NCI-H748 (cell line): ENCODE results near the gene XRCC3.
"Not testable (repeated sequence)": the region's sequence is repeated elsewhere in the genome, so short reads cannot be mapped to it uniquely, and the experiment has no call there.

ENCODE experiments used
- DNase-seq: peaks from one replicate; lab custom pipeline; 2025; ENCODE audit not compliant: unreplicated experiment; lab: John Stamatoyannopoulos, UW

The XRCC3 gene

DNA sequence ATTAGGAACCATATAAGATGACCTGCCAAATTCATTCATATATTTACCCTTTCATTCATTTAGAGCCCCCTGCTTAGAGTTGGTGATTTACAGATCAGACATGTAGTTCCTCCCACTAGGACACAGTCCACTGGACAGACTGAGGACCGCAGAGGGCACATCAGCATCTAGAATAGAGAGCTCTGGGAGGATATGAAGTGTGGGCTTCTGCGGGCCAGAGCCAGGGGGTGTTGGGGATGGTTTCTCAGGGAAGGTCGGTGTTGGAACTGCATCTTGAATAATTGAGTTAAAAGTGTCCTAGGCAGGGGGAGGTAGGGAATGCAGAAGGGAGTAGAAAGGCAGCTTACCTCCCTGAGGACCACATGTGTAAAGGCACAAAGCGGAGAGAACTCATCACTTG lies 43.3 kb downstream of the XRCC3 start:
- DNase-seq = no peak

DNA sequence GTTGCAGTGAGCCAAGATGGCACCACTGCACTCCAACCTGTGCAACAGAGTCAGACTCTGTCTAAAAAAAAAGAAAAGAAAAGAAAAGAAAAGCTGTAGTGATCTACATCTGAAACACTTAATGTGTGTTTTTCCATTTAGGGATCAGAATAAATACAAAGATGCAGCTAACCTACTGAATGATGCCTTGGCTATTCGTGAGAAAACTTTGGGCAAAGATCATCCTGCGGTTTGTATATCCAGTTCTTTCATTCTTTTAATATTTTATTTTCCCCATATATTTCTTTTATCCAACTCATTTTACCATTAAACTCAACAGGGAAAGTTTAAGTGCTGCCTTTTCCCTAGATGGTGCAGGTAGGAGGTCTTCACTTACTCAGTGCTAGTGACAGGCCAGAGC lies 45.9 kb downstream of the XRCC3 start:
- no peak for DNase-seq

DNA sequence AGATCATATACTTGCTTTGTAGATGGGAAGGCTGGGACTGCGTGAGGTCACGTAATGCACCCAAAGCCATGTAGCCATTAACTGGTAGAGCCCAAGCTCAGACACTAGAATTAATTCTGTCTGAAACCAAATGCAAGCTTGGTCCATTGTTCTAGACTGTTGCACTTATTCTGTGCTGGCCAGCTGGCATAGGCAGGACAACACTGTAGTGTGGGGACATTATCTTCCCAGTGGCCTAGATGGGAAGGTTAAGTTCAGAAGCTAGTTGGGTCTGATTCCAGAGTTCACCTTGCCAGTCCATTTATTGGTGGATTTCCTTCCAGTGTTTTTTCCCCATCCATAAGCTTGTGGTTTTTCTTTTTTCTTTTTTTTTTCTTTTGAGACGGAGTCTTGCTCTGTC lies 47.1 kb downstream of the XRCC3 start:
- DNase-seq = no peak

DNA sequence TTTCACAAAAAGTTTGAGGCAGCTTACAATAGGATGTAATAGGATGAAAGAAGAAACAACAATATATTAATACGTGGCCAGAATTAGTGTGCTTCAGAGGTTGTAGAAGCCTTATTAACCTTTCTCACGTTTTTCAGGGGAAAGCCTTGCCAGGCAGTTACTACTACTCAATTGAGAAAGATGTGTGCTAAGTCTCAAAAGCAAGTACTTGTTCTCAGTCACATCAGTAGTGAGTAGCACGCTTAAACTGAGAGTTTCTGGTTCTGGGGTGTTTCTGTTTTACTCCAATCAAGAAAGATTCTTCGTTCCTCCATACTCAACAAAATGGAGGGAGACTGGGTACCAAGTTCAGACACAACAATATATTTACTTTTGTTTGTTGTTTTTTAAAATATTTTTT lies 47.6 kb downstream of the XRCC3 start:
- no peak for DNase-seq

DNA sequence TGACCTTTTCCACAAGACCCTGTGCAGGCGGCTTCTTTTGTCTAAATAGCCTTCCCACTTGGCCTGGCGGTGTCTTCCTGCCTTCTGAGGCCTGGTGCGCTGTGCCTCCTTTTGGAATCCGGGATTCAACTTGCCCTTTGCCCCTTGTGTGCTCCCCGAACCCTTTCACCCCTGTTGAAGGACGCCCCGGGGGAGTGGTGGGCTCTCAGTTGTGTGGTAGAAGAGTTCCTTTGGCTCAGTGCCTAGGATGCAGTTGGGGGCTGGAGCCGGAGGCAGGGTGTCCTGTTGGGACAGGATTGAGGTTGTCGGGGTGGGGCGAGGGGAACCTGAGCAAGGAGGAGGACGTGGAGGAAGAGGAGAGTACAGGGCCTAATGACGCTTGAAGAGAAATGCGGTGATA lies 51.7 kb downstream of the XRCC3 start:
- no peak for DNase-seq

DNA sequence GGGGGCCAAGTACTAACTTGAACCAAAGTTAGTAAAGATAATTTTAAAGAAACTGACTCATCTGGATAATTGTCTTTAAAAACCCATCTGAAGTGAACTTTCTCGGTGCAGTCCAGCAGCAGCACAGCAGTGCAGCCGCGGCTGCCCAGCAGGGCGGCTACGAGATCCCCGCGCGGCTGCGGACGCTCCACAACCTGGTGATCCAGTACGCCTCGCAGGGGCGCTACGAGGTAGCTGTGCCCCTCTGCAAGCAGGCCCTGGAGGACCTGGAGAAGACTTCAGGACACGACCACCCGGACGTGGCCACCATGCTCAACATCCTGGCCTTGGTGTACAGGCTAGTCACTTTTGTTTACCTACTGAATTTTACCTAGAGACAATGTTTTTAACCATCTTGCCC lies 52.7 kb downstream of the XRCC3 start:
- DNase-seq = no peak

DNA sequence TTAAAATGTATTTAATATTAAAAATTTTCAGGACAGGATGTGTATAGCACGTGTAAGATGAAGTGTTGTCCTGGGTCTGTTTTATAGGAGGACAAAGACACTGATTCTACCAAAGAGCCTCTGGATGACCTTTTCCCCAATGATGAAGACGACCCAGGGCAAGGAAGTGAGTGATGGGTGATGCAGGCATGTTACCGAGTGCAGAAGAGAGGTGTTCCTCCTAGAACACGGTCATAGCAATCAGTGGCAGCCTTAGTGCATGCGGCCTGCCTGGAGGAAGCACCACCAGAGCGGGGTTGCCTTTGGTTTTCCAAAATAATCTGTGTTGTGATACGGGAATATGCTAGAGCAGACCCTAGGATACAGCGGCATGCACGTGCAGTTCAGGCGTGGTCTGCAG lies 53.2 kb downstream of the XRCC3 start:
- DNase-seq = no peak

DNA sequence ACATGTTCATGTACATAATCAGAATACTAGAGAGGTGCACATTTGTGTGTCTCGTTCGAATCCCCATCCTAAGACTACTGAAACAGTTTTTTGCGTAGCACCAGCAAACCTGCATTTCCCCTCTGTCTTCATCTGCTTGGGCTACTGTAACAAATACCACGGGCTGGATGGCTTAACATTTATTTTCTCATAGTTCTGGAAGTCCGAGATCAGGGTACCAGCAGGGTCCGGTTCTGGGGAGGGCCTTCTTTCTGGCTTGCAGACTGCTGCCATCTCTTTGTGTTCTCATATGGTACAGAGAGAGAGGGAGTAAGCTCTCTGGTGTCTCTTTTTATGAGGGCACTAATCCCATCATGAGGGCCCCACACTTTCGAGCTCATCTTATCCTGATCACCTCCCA lies 55.6 kb downstream of the XRCC3 start:
- no peak for DNase-seq

DNA sequence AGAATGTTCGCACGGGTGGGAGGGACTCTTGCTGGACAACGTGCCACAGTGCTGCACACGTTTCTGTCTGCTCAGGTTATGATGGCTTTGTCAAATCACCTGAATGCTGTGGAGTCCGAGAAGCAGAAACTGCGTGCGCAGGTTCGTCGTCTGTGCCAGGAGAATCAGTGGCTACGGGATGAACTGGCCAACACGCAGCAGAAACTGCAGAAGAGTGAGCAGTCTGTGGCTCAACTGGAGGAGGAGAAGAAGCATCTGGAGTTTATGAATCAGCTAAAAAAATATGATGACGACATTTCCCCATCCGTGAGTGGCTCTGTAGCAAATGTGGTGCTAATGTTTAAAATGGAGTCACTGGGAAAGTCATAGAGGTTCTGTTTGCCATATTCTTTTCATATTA lies 57.8 kb downstream of the XRCC3 start:
- no peak for DNase-seq

DNA sequence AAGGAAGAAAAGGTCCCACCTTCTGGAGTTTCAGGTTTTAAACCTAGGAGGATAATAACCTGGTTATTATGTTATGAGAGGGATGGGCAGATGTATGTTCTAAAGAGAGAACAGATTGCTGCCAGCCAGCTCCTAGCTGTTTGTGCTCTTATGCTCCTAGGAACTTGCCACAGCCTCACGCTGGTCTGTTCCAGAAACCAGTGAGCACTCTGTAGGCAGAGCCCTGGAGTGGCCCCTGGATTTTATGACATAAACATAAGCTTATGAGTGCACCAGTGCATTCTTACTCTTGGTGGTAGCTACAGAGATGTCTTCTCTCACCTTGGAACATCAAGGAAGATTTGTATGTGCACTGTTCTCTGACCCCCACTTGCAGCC lies 58.5 kb downstream of the XRCC3 start:
- no peak for DNase-seq

DNA sequence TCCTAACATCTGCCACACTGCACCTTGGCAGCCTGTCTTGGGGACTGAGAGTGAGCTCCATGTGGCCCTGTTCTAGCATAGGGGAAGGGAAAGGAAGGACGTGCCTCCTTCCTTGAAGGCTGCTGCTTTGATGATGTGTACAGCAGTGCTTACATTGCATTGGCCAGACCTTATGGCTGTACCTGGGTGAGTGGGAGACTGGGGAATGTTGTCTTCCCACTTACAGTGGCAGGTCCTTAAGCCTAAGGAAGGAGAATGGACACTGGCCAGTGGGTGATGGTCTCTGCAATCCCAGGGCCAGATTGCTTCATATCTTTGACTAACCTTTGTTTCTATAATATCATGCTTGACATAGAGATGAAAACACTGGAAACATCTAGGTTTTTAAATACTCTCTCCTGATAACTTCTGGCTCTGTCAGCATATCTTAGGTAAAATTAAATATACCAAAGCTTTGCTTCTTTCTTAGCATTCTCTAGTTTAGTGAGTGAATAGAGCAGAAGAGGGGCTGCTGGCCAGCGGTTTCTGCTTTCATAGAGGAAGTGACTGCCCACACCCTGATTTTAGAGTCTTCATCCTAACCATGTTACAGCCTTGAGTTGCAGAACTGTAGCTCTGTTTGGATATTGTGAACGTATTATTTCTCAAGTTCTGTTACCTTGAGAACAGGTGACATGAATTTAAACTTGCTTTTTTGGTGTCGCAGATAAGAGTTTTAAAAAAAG lies 59.1 kb downstream of the XRCC3 start:
- no peak for DNase-seq

DNA sequence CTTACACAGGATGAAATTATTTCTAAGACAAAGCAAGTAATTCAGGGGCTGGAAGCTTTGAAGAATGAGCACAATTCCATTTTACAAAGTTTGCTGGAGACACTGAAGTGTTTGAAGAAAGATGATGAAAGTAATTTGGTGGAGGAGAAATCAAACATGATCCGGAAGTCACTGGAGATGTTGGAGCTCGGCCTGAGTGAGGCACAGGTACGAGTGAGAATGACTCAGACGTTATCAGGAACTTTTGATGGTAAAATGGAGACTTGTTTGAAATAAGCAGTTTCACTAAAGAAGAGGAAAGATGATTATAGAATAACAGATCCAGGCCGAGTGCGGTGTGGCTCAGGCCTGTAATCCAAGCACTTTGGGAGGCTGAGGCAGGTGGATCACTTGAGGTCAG lies 60.6 kb downstream of the XRCC3 start:
- DNase-seq = no peak

DNA sequence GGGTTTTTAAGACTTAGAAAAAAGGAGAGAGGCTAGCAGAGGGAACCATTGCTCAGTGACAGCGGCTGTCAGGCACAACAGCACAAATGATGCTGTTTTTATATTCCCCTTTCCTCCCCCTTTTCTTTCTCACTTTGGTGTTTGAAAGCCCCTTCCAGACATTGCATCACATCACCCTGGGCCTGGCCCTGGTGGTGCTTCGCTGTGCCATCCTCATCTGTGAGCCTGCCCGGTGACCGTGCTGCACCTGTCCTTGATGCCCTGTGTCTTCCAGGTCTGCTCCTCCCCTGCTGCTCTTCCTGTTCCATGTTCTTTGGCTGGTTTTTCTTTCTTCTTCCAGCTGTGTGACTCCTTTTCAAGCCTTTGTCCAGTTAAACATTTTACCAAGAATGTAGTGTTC lies 61.4 kb downstream of the XRCC3 start:
- DNase-seq = no peak

DNA sequence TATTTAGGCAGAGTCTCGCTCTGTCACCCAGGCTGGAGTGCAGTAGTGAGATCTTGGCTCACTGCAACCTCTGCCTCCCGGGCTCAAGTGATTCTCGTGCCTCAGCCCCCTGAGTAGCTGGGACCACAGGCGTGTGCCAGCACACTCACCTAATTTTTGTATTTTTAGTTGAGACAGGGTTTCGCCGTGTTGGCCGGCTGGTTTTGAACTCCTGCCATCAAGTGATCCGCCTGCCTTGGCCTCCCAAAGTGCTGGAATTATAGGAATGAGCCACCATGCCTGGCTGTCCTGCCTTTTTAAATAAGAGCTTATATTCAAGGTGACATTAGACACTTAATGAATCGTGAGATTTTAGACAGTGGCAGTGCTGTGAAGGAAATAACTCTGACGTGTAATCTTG lies 61.9 kb downstream of the XRCC3 start:
- not testable (repeated sequence) for DNase-seq

DNA sequence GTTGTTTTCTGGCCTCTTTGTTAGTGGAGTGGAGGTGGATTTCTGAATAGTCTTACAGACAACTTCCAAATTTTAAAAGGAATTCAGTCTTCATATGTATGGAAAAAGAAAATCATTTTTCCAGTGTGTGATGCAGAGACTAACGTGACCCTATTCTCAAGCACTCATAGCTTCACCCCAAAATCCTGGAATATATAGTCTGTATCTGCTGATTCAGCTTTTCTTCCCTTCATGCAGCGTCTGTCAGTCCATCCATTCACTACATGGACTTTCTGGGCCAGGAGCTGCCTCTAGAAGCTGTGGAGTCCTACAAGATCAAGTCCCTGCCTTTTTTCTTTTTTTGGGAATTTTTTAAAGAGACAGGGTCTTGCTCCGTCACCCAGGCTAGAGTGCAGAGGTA lies 62.4 kb downstream of the XRCC3 start:
- DNase-seq = no peak

DNA sequence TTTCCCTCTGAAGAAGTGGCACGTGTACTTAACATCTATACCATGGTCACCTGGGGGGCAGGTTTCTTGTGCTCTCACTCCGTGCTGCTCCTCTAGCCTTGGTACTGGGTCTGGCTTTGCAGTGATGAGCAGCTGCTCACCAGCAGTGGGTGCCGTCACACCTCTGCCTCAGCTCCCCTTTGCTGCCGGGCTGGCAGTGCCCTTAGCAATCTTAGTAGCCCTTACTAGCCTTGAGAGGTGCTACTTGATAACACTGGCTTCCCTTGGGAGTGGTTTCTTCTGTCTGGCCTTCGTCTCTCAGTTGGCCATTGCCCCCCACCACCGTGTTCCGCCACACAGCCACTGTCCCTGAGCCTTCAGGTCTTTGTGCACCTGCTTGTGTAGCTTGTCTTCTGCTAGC lies 63.7 kb downstream of the XRCC3 start:
- no peak for DNase-seq

DNA sequence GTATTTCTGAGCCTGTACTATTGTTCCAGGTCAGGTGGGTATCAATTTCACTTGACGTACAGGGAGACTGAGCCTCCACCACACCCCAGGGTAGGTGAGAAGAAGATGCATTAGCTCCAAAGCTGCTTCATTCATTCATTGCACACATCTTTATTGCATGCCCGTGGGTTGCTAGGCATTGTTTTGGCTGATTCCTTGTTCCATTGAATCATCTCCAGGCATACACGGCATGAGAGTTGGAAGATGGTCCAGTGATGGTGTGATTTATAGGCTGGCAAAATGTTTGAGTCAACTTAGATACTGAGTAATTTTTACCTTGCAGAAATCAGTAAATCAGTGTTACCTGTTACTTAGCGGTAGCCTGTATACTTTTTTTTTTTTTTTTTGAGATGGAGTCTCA lies 65.0 kb downstream of the XRCC3 start:
- no peak for DNase-seq

DNA sequence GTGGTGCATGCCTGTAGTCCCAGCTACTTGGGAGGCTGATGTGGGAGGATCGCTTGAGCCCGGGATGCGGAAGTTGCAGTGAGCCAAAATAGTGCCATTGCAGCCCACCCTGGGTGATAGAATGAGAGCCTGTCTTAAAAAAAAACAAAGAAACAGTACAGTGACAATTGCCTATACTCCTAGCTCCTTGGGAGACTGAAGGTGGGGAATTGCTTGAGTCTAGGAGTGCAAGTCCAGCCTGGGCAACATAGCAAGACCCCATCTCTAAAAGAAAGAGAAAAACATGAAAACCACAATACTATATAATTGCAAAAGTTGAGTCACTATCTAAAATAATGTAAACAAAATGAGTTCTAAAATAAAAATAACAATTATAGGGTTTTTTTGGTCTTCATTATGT lies 66.2 kb downstream of the XRCC3 start:
- no peak for DNase-seq
